GM21423 (cell line): ENCODE results near the gene IL10.
A peak's percentile ranks its signal among the peaks of the same experiment; 100 is the strongest.

Source experiments
- ATAC-seq: cut with Tn5 transposase; IDR thresholded peaks from one replicate; pipeline ENCODE4 v1.9.1; 2021; ENCODE audit warnings: mild to moderate bottlenecking, moderate library complexity; ENCODE audit not compliant: unreplicated experiment

The IL10 gene

GRCh38 chr1:206772243-206772937 lies at the start of gene IL10:
IL10 (minus strand) TSS chr1:206772494; CDS start chr1:206772435, 59 bp downstream.
- ATAC-seq = no peak

- ATAC-seq = no peak
Observed at GRCh38 chr1:206821493-206821892, 49.2 kb upstream of the IL10 start.

- no peak for ATAC-seq
Observed at GRCh38 chr1:206816390-206817287, 44.3 kb upstream of the IL10 start.

GRCh38 chr1:206814716-206815341 lies 42.5 kb upstream of the IL10 start:
- ATAC-seq = no peak

- no peak for ATAC-seq
Observed at GRCh38 chr1:206812471-206812870, 40.2 kb upstream of the IL10 start.

- no peak for ATAC-seq
Observed at GRCh38 chr1:206809504-206810084, 37.3 kb upstream of the IL10 start.

GRCh38 chr1:206808615-206809014 lies 36.3 kb upstream of the IL10 start:
- ATAC-seq = no peak

- ATAC-seq = no peak
Observed at GRCh38 chr1:206805357-206805756, 33.1 kb upstream of the IL10 start.

GRCh38 chr1:206804156-206804737 lies 32.0 kb upstream of the IL10 start:
- ATAC-seq = no peak

- peak; percentile 98 for ATAC-seq
Observed at GRCh38 chr1:206803221-206803730, 31.0 kb upstream of the IL10 start.

- ATAC-seq = no peak
Observed at GRCh38 chr1:206802401-206802800, 30.1 kb upstream of the IL10 start.

GRCh38 chr1:206801467-206801866 lies 29.2 kb upstream of the IL10 start:
- ATAC-seq = no peak

GRCh38 chr1:206800891-206801290 lies 28.6 kb upstream of the IL10 start:
- no peak for ATAC-seq

GRCh38 chr1:206800411-206800810 lies 28.1 kb upstream of the IL10 start:
- ATAC-seq = no peak

- no peak for ATAC-seq
Observed at GRCh38 chr1:206799311-206799710, 27.0 kb upstream of the IL10 start.

GRCh38 chr1:206798384-206798996 lies 26.2 kb upstream of the IL10 start:
- ATAC-seq = no peak

GRCh38 chr1:206797534-206798383 lies 25.5 kb upstream of the IL10 start:
- no peak for ATAC-seq

GRCh38 chr1:206796981-206797402 lies 24.7 kb upstream of the IL10 start:
- no peak for ATAC-seq

GRCh38 chr1:206796116-206796515 lies 23.8 kb upstream of the IL10 start:
- no peak for ATAC-seq
